ENCODE data around the gene ZFP69. TPM values are rescaled to one million over a fixed set of nuclear protein-coding genes. Genes with fewer than 3 reads are reported as not detected.

ZFP69 gene
- total RNA-seq, 1 experiment from 2014 or later: 0.15 TPM

GRCh38 chr1:40532062-40532389, 54.9 kb downstream of the ZFP69 start:
- DNase-seq: no peak
- H3K4me3 ChIP-seq (ENCODE audit: low read length): peak overlapping the region; percentile 69
- no peak for ATAC-seq
- H3K27me3 ChIP-seq (ENCODE audit: low read length): no peaks in the 10 kb centered on the region
- H3K9me3 ChIP-seq (ENCODE audit: low read length): no peaks in the 10 kb centered on the region
- BruUV-seq (replicated peaks): no TSS peak
- H2AFZ ChIP-seq (ENCODE audit: low read length): peak overlapping the region; percentile 95
- H3K4me1 ChIP-seq (ENCODE audit: insufficient read depth, low read length): peaks cover 12% of the 10 kb centered on the region; the same call in 1 of the 2 replicates
- no peak overlapping the region for H3K27ac ChIP-seq (ENCODE audit: low read length)
- H3K9me2 ChIP-seq (replicated peaks; ENCODE audit: low read length): no peaks in the 10 kb centered on the region
- H3K79me2 ChIP-seq (ENCODE audit: low read length): peaks cover 11% of the 10 kb centered on the region; the same call in 1 of the 2 replicates
- H3K9ac ChIP-seq (ENCODE audit: low read length): peak overlapping the region; percentile 68
- H3K36me3 ChIP-seq (ENCODE audit: low read depth, low read length): no peaks in the 10 kb centered on the region; the same call in 1 of the 2 replicates
- H3K4me2 ChIP-seq (ENCODE audit: low read length): peak overlapping the region; percentile 87
- intact Hi-C loops (cut with micrococcal nuclease): loop anchor here (5.0 kb wide), 1 partner anchor 135 kb away; the partner anchor contains the start of gene RIMS3
- H4K20me1 ChIP-seq (ENCODE audit: low read length): no peaks in the 10 kb centered on the region
- TF ChIP-seq CTCF (conservative IDR thresholded peaks at IDR 0.05; ENCODE audit: low read depth, low read length) (no peak), EZH2phosphoT487 (IDR thresholded peaks at IDR 0.05; ENCODE audit: borderline replicate concordance, low read length) (no peak), EZH2 (IDR thresholded peaks at IDR 0.05; ENCODE audit: low read length, unreplicated experiment) (no peak)
- ChIA-PET POLR2A (ENCODE audit: unreplicated experiment) (no interaction called here), CTCF (no interaction called here)
- no peaks in the 10 kb centered on the region for H3F3A ChIP-seq (ENCODE audit: low read length, unreplicated experiment)

GRCh38 chr1:40532844-40533424, 55.8 kb downstream of the ZFP69 start:
- intact Hi-C loops (cut with micrococcal nuclease): loop anchor here (5.0 kb wide), 1 partner anchor 134 kb away; the partner anchor contains the start of gene RIMS3
- BruUV-seq (replicated peaks): no TSS peak

More at GRCh38 chr1:40532844-40533424, 55.8 kb downstream of the ZFP69 start:
- ATAC-seq (no peak), DNase-seq (peak; percentile 65)
- Histone ChIP-seq H3K4me3 (ENCODE audit: low read length) (peak overlapping the region; percentile 69), H2AFZ (ENCODE audit: low read length) (no peak overlapping the region), H3K9ac (ENCODE audit: low read length) (no peak overlapping the region), H3K27me3 (ENCODE audit: low read length) (no peaks in the 10 kb centered on the region), H3K9me3 (ENCODE audit: low read length) (no peaks in the 10 kb centered on the region), H3F3A (ENCODE audit: low read length, unreplicated experiment) (no peaks in the 10 kb centered on the region), H3K79me2 (ENCODE audit: low read length) (peaks cover 11% of the 10 kb centered on the region; the same call in 1 of the 2 replicates), H3K4me2 (ENCODE audit: low read length) (peak overlapping the region; percentile 87), H3K9me2 (replicated peaks; ENCODE audit: low read length) (no peaks in the 10 kb centered on the region), H3K27ac (ENCODE audit: low read length) (no peak overlapping the region), H4K20me1 (ENCODE audit: low read length) (no peaks in the 10 kb centered on the region), H3K36me3 (ENCODE audit: low read depth, low read length) (no peaks in the 10 kb centered on the region; the same call in 1 of the 2 replicates), H3K4me1 (ENCODE audit: insufficient read depth, low read length) (peaks cover 12% of the 10 kb centered on the region; the same call in 1 of the 2 replicates)
- no peak for TF ChIP-seq EZH2 (IDR thresholded peaks at IDR 0.05; ENCODE audit: low read length, unreplicated experiment)
- no peak for TF ChIP-seq EZH2phosphoT487 (IDR thresholded peaks at IDR 0.05; ENCODE audit: borderline replicate concordance, low read length)
- peak; percentile 74 for TF ChIP-seq CTCF (conservative IDR thresholded peaks at IDR 0.05; ENCODE audit: low read depth, low read length)
- POLR2A ChIA-PET (ENCODE audit: unreplicated experiment): no interaction called here
- CTCF ChIA-PET: no interaction called here
